Measurements from ENCODE around the gene TSFM.

Gene TSFM

DNA sequence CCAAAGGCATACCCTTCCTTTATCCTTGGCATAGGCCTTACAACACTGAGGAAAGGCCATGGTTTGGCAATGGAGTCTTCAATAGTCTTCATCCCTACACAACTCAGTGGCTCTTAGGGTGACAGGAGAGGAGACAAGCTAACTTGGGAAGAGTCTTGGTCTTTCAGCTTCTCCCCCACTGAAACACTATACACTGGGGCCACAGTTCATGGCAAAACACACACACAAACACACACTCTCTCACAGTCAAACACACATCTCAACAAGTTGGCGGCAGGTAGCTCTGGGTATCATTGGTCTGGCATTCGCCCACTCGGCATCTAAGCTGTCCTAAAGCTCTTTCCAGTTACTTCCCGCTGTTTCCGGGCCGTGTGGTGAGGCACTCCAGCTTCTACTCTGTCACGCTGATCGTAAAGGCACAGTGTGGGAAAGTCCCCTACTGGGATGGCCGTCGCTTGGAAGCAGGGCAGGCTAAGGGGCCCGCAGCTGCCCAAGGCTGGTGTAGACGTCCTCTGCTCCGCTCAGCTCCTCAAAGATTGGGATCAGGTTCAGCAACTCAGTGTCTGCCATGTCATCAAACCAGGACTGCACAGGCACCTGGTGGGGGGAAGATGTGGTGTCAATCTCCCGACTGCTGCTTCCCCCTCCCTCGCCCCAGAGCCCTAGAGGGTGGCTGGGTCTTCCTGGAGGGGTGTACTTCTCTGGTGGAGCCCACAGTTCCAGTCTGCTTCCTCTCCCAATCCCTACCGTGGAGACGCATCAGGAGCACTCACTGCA is 40.7 kb downstream of the TSFM start:
- Histone ChIP-seq H3K36me3 (ENCODE audit: control insufficient read depth in 2 of 2, insufficient read depth in 1 of 2, low read length in 2 of 2) (peaks cover 20 to 84% of the 10 kb centered on the region in 2 experiments; a peak in 2 of 3 replicates), H3K4me3 (ENCODE audit: low read depth, low read length) (no peak overlapping the region), H3K9me3 (ENCODE audit: control insufficient read depth, insufficient read depth, low read depth, low read length) (no peaks in the 10 kb centered on the region), H3K4me1 (ENCODE audit: control insufficient read depth, insufficient read depth, low read length) (no peaks in the 10 kb centered on the region), H3K27ac (ENCODE audit: extremely low read depth, low read depth, low read length) (no peak overlapping the region)
- ChIA-PET CTCF (interaction anchor here (0.6 to 1.9 kb wide), 2 partner anchors 82 to 104 kb away, joined by 3 to 4 read pairs; no protein-coding TSS in a partner anchor), POLR2A (interaction anchor here (0.6 kb wide), 1 partner anchor 108 kb away, joined by 10 read pairs; no protein-coding TSS in a partner anchor)
- TF ChIP-seq ZNF830 (tag by site-specific recombination; IDR thresholded peaks at IDR 0.05; ENCODE audit: low read depth) (no peak), ZIC2 (tag by site-specific recombination; IDR thresholded peaks at IDR 0.05) (peak; percentile 29), SCRT2 (tag by site-specific recombination; IDR thresholded peaks at IDR 0.05) (0 out of 2 replicates have a peak, but pooled peaks have one; percentile 43), ZNF140 (tag by site-specific recombination; IDR thresholded peaks at IDR 0.05) (no peak)

- ChIA-PET CTCF (interaction anchor here (0.6 to 1.9 kb wide), 4 partner anchors 8 to 98 kb away, joined by 4 to 6 read pairs (median 4); no protein-coding TSS in a partner anchor), POLR2A (no interaction called here)
- Histone ChIP-seq H3K4me1 (ENCODE audit: control insufficient read depth, insufficient read depth, low read length) (no peaks in the 10 kb centered on the region), H3K9me3 (ENCODE audit: control insufficient read depth, insufficient read depth, low read depth, low read length) (no peaks in the 10 kb centered on the region), H3K27ac (ENCODE audit: extremely low read depth, low read depth, low read length) (no peak overlapping the region), H3K4me3 (ENCODE audit: low read depth, low read length) (no peak overlapping the region), H3K36me3 (ENCODE audit: control insufficient read depth in 2 of 2, insufficient read depth in 1 of 2, low read length in 2 of 2) (peaks cover 20 to 92% of the 10 kb centered on the region in 2 experiments; a peak in 2 of 3 replicates)
- TF ChIP-seq ZNF324 (tag by site-specific recombination; IDR thresholded peaks at IDR 0.05) (no peak), ZXDB (tag by site-specific recombination; IDR thresholded peaks at IDR 0.05) (no peak), KLF1 (tag by site-specific recombination; IDR thresholded peaks at IDR 0.05) (no peak), ZNF335 (tag by site-specific recombination; conservative IDR thresholded peaks at IDR 0.05) (no peak), ZNF266 (tag by site-specific recombination; IDR thresholded peaks at IDR 0.05; ENCODE audit: low read depth) (no peak), ZBTB21 (tag by site-specific recombination; IDR thresholded peaks at IDR 0.05) (no peak), ZNF585B (tag by site-specific recombination; IDR thresholded peaks at IDR 0.05) (no peak), ZNF354C (tag by site-specific recombination; IDR thresholded peaks at IDR 0.05; ENCODE audit: borderline replicate concordance, low read depth) (no peak), ZNF677 (tag by site-specific recombination; IDR thresholded peaks at IDR 0.05) (no peak)
- TF ChIP-seq, protein P1, sequence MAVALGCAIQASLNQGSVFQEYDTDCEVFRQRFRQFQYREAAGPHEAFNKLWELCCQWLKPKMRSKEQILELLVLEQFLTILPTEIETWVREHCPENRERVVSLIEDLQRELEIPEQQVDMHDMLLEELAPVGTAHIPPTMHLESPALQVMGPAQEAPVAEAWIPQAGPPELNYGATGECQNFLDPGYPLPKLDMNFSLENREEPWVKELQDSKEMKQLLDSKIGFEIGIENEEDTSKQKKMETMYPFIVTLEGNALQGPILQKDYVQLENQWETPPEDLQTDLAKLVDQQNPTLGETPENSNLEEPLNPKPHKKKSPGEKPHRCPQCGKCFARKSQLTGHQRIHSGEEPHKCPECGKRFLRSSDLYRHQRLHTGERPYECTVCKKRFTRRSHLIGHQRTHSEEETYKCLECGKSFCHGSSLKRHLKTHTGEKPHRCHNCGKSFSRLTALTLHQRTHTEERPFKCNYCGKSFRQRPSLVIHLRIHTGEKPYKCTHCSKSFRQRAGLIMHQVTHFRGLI (tag by site-specific recombination; IDR thresholded peaks at IDR 0.05): no peak
Measured at GRCh38 chr12:57823908-57824640, 41.5 kb downstream of the TSFM start.

GRCh38 chr12:57825451-57825850 is 42.9 kb downstream of the TSFM start:
- H3K4me3 ChIP-seq (ENCODE audit: low read depth, low read length): no peak overlapping the region
- no peaks in the 10 kb centered on the region for H3K9me3 ChIP-seq (ENCODE audit: control insufficient read depth, insufficient read depth, low read depth, low read length)
- no peak overlapping the region for H3K27ac ChIP-seq (ENCODE audit: extremely low read depth, low read depth, low read length)
- TF ChIP-seq ZNF785 (tag by site-specific recombination; IDR thresholded peaks at IDR 0.05) (no peak), ZFP37 (tag by site-specific recombination; IDR thresholded peaks at IDR 0.05) (no peak), ZNF211 (tag by site-specific recombination; IDR thresholded peaks at IDR 0.05; ENCODE audit: low read depth) (no peak), ZNF561 (tag by site-specific recombination; IDR thresholded peaks at IDR 0.05; ENCODE audit: borderline replicate concordance) (no peak), ZNF16 (tag by site-specific recombination; IDR thresholded peaks at IDR 0.05; ENCODE audit: low read depth) (no peak), ZEB2 (tag by site-specific recombination; IDR thresholded peaks at IDR 0.05) (no peak), SP2 (tag by site-specific recombination; IDR thresholded peaks at IDR 0.05) (no peak), MZF1 (tag by site-specific recombination; IDR thresholded peaks at IDR 0.05; ENCODE audit: borderline replicate concordance) (no peak), ZNF560 (tag by site-specific recombination; IDR thresholded peaks at IDR 0.05; ENCODE audit: borderline replicate concordance) (no peak), ZNF664 (tag by site-specific recombination; IDR thresholded peaks at IDR 0.05) (no peak), ZNF549 (tag by site-specific recombination; IDR thresholded peaks at IDR 0.05) (no peak), HOXD13 (CRISPR knock-in tag; IDR thresholded peaks at IDR 0.05; ENCODE audit: borderline replicate concordance) (no peak), ZNF274 (IDR thresholded peaks at IDR 0.05; ENCODE audit: low read length) (no peak), ZNF274 (tag by site-specific recombination; IDR thresholded peaks at IDR 0.05; ENCODE audit: borderline replicate concordance) (no peak)
- CTCF ChIA-PET: interaction anchor here (1.2 to 1.6 kb wide), 4 partner anchors 9 to 80 kb away, joined by 3 to 6 read pairs (median 4); no protein-coding TSS in a partner anchor
- no peaks in the 10 kb centered on the region for H3K4me1 ChIP-seq (ENCODE audit: control insufficient read depth, insufficient read depth, low read length)
- H3K36me3 ChIP-seq (ENCODE audit: control insufficient read depth in 2 of 2, insufficient read depth in 1 of 2, low read length in 2 of 2): peaks cover 20 to 93% of the 10 kb centered on the region in 2 experiments; a peak in 2 of 3 replicates
- POLR2A ChIA-PET: interaction anchor here (0.5 kb wide), 1 partner anchor 216 kb away, joined by 4 read pairs; no protein-coding TSS in a partner anchor

Measured in HEK293 (cell line).